ENCODE measurements around the gene PGGT1B.
A peak's percentile ranks its signal among the peaks of the same experiment; 100 is the strongest.

The PGGT1B gene

GRCh38 chr5:115267617-115268016, 4.9 kb upstream of the PGGT1B start:
- TF ChIP-seq ARNT (IDR thresholded peaks at IDR 0.05) (no peak), ELF4 (IDR thresholded peaks at IDR 0.05) (no peak), CTBP1 (IDR thresholded peaks at IDR 0.05; ENCODE audit: borderline replicate concordance) (no peak), L3MBTL2 (conservative IDR thresholded peaks at IDR 0.05) (no peak), HDGF (IDR thresholded peaks at IDR 0.05; ENCODE audit: borderline replicate concordance) (no peak), SUZ12 (IDR thresholded peaks at IDR 0.05) (no peak), TARDBP (IDR thresholded peaks at IDR 0.05) (no peak), FOXM1 (IDR thresholded peaks at IDR 0.05; ENCODE audit: borderline replicate concordance) (no peak), NFRKB (IDR thresholded peaks at IDR 0.05) (no peak), PKNOX1 (IDR thresholded peaks at IDR 0.05) (no peak), FOXK2 (IDR thresholded peaks at IDR 0.05) (no peak), FOXA1 (IDR thresholded peaks at IDR 0.05) (no peak), BHLHE40 (IDR thresholded peaks at IDR 0.05; ENCODE audit: borderline replicate concordance) (no peak), ZNF384 (IDR thresholded peaks at IDR 0.05) (no peak), SP1 (IDR thresholded peaks at IDR 0.05) (no peak), LEF1 (IDR thresholded peaks at IDR 0.05; ENCODE audit: borderline replicate concordance) (no peak)
- CTCF ChIA-PET, result no interaction called here
- no peak for DNase-seq (ENCODE audit: extremely low spot score)
- POLR2A ChIA-PET, result no interaction called here

- TF ChIP-seq SP1 (IDR thresholded peaks at IDR 0.05) (no peak), TARDBP (IDR thresholded peaks at IDR 0.05) (no peak), SUZ12 (IDR thresholded peaks at IDR 0.05) (no peak)
- POLR2A ChIA-PET, result no interaction called here
- CTCF ChIA-PET, result no interaction called here
- no peak for DNase-seq (ENCODE audit: extremely low spot score)
Measured at GRCh38 chr5:115265220-115265619, 2.5 kb upstream of the PGGT1B start.

GRCh38 chr5:115264786-115265185, 2.1 kb upstream of the PGGT1B start:
- DNase-seq (ENCODE audit: extremely low spot score), result no peak
- ChIA-PET POLR2A (no interaction called here), CTCF (no interaction called here)
- TF ChIP-seq ARNT (IDR thresholded peaks at IDR 0.05) (no peak), HDGF (IDR thresholded peaks at IDR 0.05; ENCODE audit: borderline replicate concordance) (no peak), ELF4 (IDR thresholded peaks at IDR 0.05) (no peak), TARDBP (IDR thresholded peaks at IDR 0.05) (no peak), SUZ12 (IDR thresholded peaks at IDR 0.05) (no peak), PKNOX1 (IDR thresholded peaks at IDR 0.05) (no peak), BHLHE40 (IDR thresholded peaks at IDR 0.05; ENCODE audit: borderline replicate concordance) (no peak), L3MBTL2 (conservative IDR thresholded peaks at IDR 0.05) (no peak), ZNF384 (IDR thresholded peaks at IDR 0.05) (no peak)

- ChIA-PET CTCF (interaction anchor here (0.6 kb wide), 1 partner anchor 245 kb away, joined by 3 read pairs; no protein-coding TSS in a partner anchor), POLR2A (interaction anchor here (1.1 to 1.8 kb wide), 2 partner anchors 33 to 93 kb away, joined by 3 to 5 read pairs; partner anchors contain the start of genes CCDC112 and TRIM36)
- TF ChIP-seq PKNOX1 (IDR thresholded peaks at IDR 0.05) (no peak), ARNT (IDR thresholded peaks at IDR 0.05) (no peak), ELF4 (IDR thresholded peaks at IDR 0.05) (no peak), ZNF384 (IDR thresholded peaks at IDR 0.05) (no peak), SP1 (IDR thresholded peaks at IDR 0.05) (no peak), SUZ12 (IDR thresholded peaks at IDR 0.05) (no peak), FOXA1 (IDR thresholded peaks at IDR 0.05) (no peak), TARDBP (IDR thresholded peaks at IDR 0.05) (no peak), HDGF (IDR thresholded peaks at IDR 0.05; ENCODE audit: borderline replicate concordance) (no peak), FOXM1 (IDR thresholded peaks at IDR 0.05; ENCODE audit: borderline replicate concordance) (no peak)
- DNase-seq (ENCODE audit: extremely low spot score), result no peak
Measured at GRCh38 chr5:115263078-115263380, 352 bp upstream of the PGGT1B start.

- TF ChIP-seq ARNT (IDR thresholded peaks at IDR 0.05) (no peak), FOXK2 (IDR thresholded peaks at IDR 0.05) (no peak), ZNF384 (IDR thresholded peaks at IDR 0.05) (no peak), FOXA1 (IDR thresholded peaks at IDR 0.05) (no peak), FOXM1 (IDR thresholded peaks at IDR 0.05; ENCODE audit: borderline replicate concordance) (no peak), HDGF (IDR thresholded peaks at IDR 0.05; ENCODE audit: borderline replicate concordance) (no peak), PKNOX1 (IDR thresholded peaks at IDR 0.05) (no peak), NFRKB (IDR thresholded peaks at IDR 0.05) (no peak), SP1 (IDR thresholded peaks at IDR 0.05) (no peak), SUZ12 (IDR thresholded peaks at IDR 0.05) (no peak), LEF1 (IDR thresholded peaks at IDR 0.05; ENCODE audit: borderline replicate concordance) (no peak)
- POLR2A ChIA-PET, result interaction anchor here (1.2 to 2.1 kb wide), 3 partner anchors 8 to 92 kb away, joined by 3 to 12 read pairs (median 5); partner anchors contain the start of genes CCDC112 and TRIM36
- CTCF ChIA-PET, result no interaction called here
- DNase-seq (ENCODE audit: extremely low spot score), result peak; percentile 11
Measured at GRCh38 chr5:115262011-115262320, 711 bp downstream of the PGGT1B start.

- DNase-seq (ENCODE audit: extremely low spot score), result no peak
- no peak for TF ChIP-seq HDGF (IDR thresholded peaks at IDR 0.05; ENCODE audit: borderline replicate concordance)
- TF ChIP-seq BHLHE40 (IDR thresholded peaks at IDR 0.05; ENCODE audit: borderline replicate concordance), result no peak
- TF ChIP-seq ELF4 (IDR thresholded peaks at IDR 0.05), result no peak
- TF ChIP-seq ARNT (IDR thresholded peaks at IDR 0.05), result no peak
- TF ChIP-seq TARDBP (IDR thresholded peaks at IDR 0.05), result no peak
- TF ChIP-seq SUZ12 (IDR thresholded peaks at IDR 0.05), result no peak
- TF ChIP-seq CTBP1 (IDR thresholded peaks at IDR 0.05; ENCODE audit: borderline replicate concordance), result no peak
- POLR2A ChIA-PET, result no interaction called here
- CTCF ChIA-PET, result interaction anchor here (0.7 kb wide), 1 partner anchor 897 kb away, joined by 3 read pairs; no protein-coding TSS in a partner anchor
Measured at GRCh38 chr5:115260248-115260647, 2.4 kb downstream of the PGGT1B start.

All from HEK293T (cell line).